CD4-positive, alpha-beta T cell (primary cell): Measurements from ENCODE around the gene HASPIN. TPM values are rescaled to one million over a fixed set of nuclear protein-coding genes. Genes with fewer than 3 reads are reported as not detected.
"Not testable (repeated sequence)": the region's sequence is repeated elsewhere in the genome, so short reads cannot be mapped to it uniquely, and the experiment has no call there.

Experiments
- ATAC-seq: fragments of 200-7000 bp; cut with Tn5 transposase; one replicate; pipeline ENCODE4 v1.10.0; 2022; ENCODE audit warnings: mild to moderate bottlenecking; ENCODE audit not compliant: poor library complexity
- CTCF ChIA-PET: fragments of 350-600 bp; sonication (Branson Sonifier 250); formaldehyde crosslinking; loops from one replicate; lab custom pipeline; 2021; ENCODE audit warnings: antibody characterized with exemption, inconsistent platforms; lab: Charles Lee
- POLR2A ChIA-PET: fragments of 350-600 bp; sonication (Branson Sonifier 250); formaldehyde crosslinking; loops from one replicate; lab custom pipeline; 2021; ENCODE audit warnings: antibody characterized with exemption, inconsistent platforms; lab: Charles Lee
- DNase-seq, 14 experiments: peaks; one replicate each; pipeline ENCODE4 v3.0.0-alpha.2; 2013 to 2020; ENCODE audit warnings: mixed read lengths in 2 of 14
- H3K27ac ChIP-seq, 2 donors: one replicate each; pipeline versions ENCODE4 v1.5.1 to v1.7.0; 2013; ENCODE audit warnings: low read length in 2 of 2, low read depth in 1 of 2, mild to moderate bottlenecking in 1 of 2
- H3K27me3 ChIP-seq, 2 experiments: 1 replicate in 1 of 2; 2 replicates in 1 of 2; pipeline versions ENCODE4 v1.6.1 to v1.7.0; 2013; ENCODE audit warnings: low read length in 2 of 2, control low read depth in 1 of 2, mild to moderate bottlenecking in 1 of 2, moderate library complexity in 1 of 2; ENCODE audit not compliant: insufficient read depth in 2 of 2, control insufficient read depth in 1 of 2
- H3K36me3 ChIP-seq: one replicate; pipeline ENCODE4 v1.6.1; 2013; ENCODE audit warnings: low read length, control low read depth; ENCODE audit not compliant: insufficient read depth
- H3K4me1 ChIP-seq: one replicate; pipeline ENCODE4 v1.6.1; 2013; ENCODE audit warnings: low read length, control low read depth; ENCODE audit not compliant: insufficient read depth
- H3K4me3 ChIP-seq: one replicate; pipeline ENCODE4 v1.5.1; 2013; ENCODE audit warnings: mild to moderate bottlenecking, low read length, moderate library complexity
- H3K9me3 ChIP-seq, 2 experiments: 1 replicate in 1 of 2; 2 replicates in 1 of 2; pipeline versions ENCODE4 v1.6.1 to v1.7.0; 2013; ENCODE audit warnings: low read length in 2 of 2, mild to moderate bottlenecking in 2 of 2, control low read depth in 1 of 2, moderate library complexity in 1 of 2; ENCODE audit not compliant: control insufficient read depth in 1 of 2, insufficient read depth in 1 of 2
- H3K27ac Mint-ChIP-seq: one replicate; pipeline ENCODE4 v1.8.0; 2020; ENCODE audit warnings: mixed read lengths
- H3K27me3 Mint-ChIP-seq: one replicate; pipeline ENCODE4 v1.8.0; 2021; ENCODE audit warnings: mixed read lengths
- H3K36me3 Mint-ChIP-seq: one replicate; pipeline ENCODE4 v1.8.0; 2021; ENCODE audit warnings: low read depth, mixed read lengths
- H3K4me1 Mint-ChIP-seq: one replicate; pipeline ENCODE4 v1.8.0; 2021; ENCODE audit warnings: low read depth, mixed read lengths
- H3K4me3 Mint-ChIP-seq: one replicate; pipeline ENCODE4 v1.8.0; 2020; ENCODE audit warnings: mild to moderate bottlenecking, mixed read lengths
- H3K9me3 Mint-ChIP-seq: one replicate; pipeline ENCODE4 v1.8.0; 2020; ENCODE audit warnings: mixed read lengths
- intact Hi-C, 2 experiments: fragments of 100-400 bp; cut with DNase I in 1 of 2; cut with micrococcal nuclease in 1 of 2; formaldehyde crosslinking; loops; one replicate each; pipeline versions ENCODE4 v1.15.1 to v1.9.0; 2023 to 2025; cut with DNase I, micrococcal nuclease
- total RNA-seq, 174 experiments: library from RNA in 2 of 174; stranded (reverse) in 2 of 174; gene quantifications; one replicate each; pipeline ENCODE4 v1.2.3 and lab custom pipeline; 2021 to 2026
- TF ChIP-seq, protein P1 (sequence below): fragments of 200-600 bp; IDR thresholded peaks from one replicate; pipeline ENCODE4 v1.8.0; 2022; ENCODE audit warnings: antibody characterized with exemption, mild to moderate bottlenecking

The HASPIN gene
- total RNA-seq, 2 experiments from 2014 or later = 0.22 to 0.25 TPM

- Mint-ChIP-seq H3K27me3 (no peaks in the 10 kb centered on the region), H3K9me3 (no peaks in the 10 kb centered on the region), H3K4me1 (peaks cover 45% of the 10 kb centered on the region), H3K4me3 (peak overlapping the region; percentile 89), H3K36me3 (peaks cover 41% of the 10 kb centered on the region), H3K27ac (peak overlapping the region; percentile 75)
- ATAC-seq = peak; percentile 22
- H3K27ac ChIP-seq = peak overlapping the region; percentile 57 to 64
- H3K9me3 ChIP-seq = no peaks in the 10 kb centered on the region
- peak in 1 of 14 experiments; percentile 17 for DNase-seq
- peak overlapping the region; percentile 94 for H3K4me3 ChIP-seq
- CTCF ChIA-PET = interaction anchor here (0.9 to 1.9 kb wide), 7 partner anchors 12 to 123 kb away, joined by 3 to 11 read pairs (median 5); partner anchors contain the start of genes NCBP3 and P2RX5
- peaks cover 12% of the 10 kb centered on the region for H3K36me3 ChIP-seq
- peaks cover 50% of the 10 kb centered on the region for H3K4me1 ChIP-seq
- intact Hi-C loops = loop anchor here (1.0 to 5.0 kb wide), 4 partner anchors 12 to 54 kb away; partner anchors contain the start of genes EMC6 (in 1 of the 2) and TAX1BP3 (in 1 of the 2)
- POLR2A ChIA-PET = interaction anchor here (0.6 to 5.4 kb wide), 11 partner anchors 11 to 1763 kb away, joined by 3 to 35 read pairs (median 3); partner anchors contain the start of genes ATP2A3, CTNS, DERL2 and MIS12
- TF ChIP-seq, protein P1, sequence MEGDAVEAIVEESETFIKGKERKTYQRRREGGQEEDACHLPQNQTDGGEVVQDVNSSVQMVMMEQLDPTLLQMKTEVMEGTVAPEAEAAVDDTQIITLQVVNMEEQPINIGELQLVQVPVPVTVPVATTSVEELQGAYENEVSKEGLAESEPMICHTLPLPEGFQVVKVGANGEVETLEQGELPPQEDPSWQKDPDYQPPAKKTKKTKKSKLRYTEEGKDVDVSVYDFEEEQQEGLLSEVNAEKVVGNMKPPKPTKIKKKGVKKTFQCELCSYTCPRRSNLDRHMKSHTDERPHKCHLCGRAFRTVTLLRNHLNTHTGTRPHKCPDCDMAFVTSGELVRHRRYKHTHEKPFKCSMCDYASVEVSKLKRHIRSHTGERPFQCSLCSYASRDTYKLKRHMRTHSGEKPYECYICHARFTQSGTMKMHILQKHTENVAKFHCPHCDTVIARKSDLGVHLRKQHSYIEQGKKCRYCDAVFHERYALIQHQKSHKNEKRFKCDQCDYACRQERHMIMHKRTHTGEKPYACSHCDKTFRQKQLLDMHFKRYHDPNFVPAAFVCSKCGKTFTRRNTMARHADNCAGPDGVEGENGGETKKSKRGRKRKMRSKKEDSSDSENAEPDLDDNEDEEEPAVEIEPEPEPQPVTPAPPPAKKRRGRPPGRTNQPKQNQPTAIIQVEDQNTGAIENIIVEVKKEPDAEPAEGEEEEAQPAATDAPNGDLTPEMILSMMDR = no peak
- no peaks in the 10 kb centered on the region for H3K27me3 ChIP-seq
Observed at GRCh38 chr17:3723188-3723555, 531 bp upstream of the HASPIN start.

DNA sequence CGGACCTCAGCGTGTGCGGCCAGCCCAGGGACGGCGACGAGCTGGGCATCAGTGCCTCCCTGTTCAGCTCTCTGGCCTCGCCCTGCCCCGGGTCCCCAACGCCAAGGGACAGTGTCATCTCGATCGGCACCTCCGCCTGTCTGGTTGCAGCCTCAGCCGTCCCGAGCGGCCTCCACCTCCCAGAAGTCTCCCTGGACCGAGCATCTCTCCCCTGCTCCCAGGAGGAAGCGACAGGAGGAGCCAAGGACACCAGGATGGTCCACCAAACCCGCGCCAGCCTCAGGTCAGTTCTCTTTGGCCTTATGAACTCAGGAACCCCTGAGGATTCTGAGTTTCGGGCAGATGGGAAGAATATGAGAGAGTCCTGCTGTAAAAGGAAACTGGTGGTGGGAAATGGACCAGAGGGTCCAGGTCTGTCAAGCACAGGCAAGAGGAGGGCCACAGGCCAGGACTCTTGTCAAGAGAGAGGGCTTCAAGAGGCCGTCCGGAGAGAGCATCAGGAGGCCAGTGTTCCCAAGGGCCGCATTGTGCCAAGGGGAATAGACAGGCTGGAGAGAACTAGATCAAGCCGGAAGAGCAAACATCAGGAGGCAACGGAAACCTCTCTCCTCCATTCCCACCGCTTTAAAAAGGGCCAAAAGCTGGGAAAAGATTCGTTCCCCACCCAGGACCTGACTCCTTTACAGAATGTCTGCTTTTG is 825 bp downstream of the HASPIN start:
- no peaks in the 10 kb centered on the region for H3K27me3 Mint-ChIP-seq
- ChIA-PET CTCF (interaction anchor here (1.9 kb wide), 1 partner anchor 13 kb away, joined by 11 read pairs; no protein-coding TSS in a partner anchor), POLR2A (interaction anchor here (1.2 to 5.4 kb wide), 4 partner anchors 13 to 121 kb away, joined by 6 to 35 read pairs (median 12); partner anchors contain the start of genes NCBP3 and P2RX5)
- H3K4me3 ChIP-seq = peak overlapping the region; percentile 94
- H3K27ac ChIP-seq = no peak overlapping the region
- H3K4me3 Mint-ChIP-seq = peak overlapping the region; percentile 89
- H3K36me3 Mint-ChIP-seq = peaks cover 29% of the 10 kb centered on the region
- H3K36me3 ChIP-seq = peaks cover under 1% of the 10 kb centered on the region
- H3K4me1 Mint-ChIP-seq = peaks cover 34% of the 10 kb centered on the region
- ATAC-seq (no peak), DNase-seq (no peak)
- no peaks in the 10 kb centered on the region for H3K9me3 Mint-ChIP-seq
- H3K27ac Mint-ChIP-seq = peak overlapping the region; percentile 9
- H3K27me3 ChIP-seq = no peaks in the 10 kb centered on the region
- intact Hi-C loops = loop anchor here in 1 of 2 experiments (5.0 kb wide), 1 partner anchor 42 kb away; no protein-coding TSS in a partner anchor
- TF ChIP-seq, protein P1 = no peak
- no peaks in the 10 kb centered on the region for H3K9me3 ChIP-seq
- H3K4me1 ChIP-seq = peaks cover 48% of the 10 kb centered on the region

- H3K4me3 Mint-ChIP-seq = no peak overlapping the region
- no peaks in the 10 kb centered on the region for H3K9me3 Mint-ChIP-seq
- peaks cover 25% of the 10 kb centered on the region for H3K4me1 ChIP-seq
- no peak overlapping the region for H3K4me3 ChIP-seq
- no peaks in the 10 kb centered on the region for H3K27me3 ChIP-seq
- DNase-seq (no peak), ATAC-seq (no peak)
- H3K27ac Mint-ChIP-seq = no peak overlapping the region
- no peak overlapping the region for H3K27ac ChIP-seq
- H3K4me1 Mint-ChIP-seq = peaks cover 12% of the 10 kb centered on the region
- POLR2A ChIA-PET = interaction anchor here (0.6 kb wide), 1 partner anchor 758 kb away, joined by 3 read pairs; no protein-coding TSS in a partner anchor
- no peaks in the 10 kb centered on the region for H3K9me3 ChIP-seq
- intact Hi-C loops = no loop called here
- peaks cover 15% of the 10 kb centered on the region for H3K36me3 Mint-ChIP-seq
- H3K36me3 ChIP-seq = no peaks in the 10 kb centered on the region
- no peaks in the 10 kb centered on the region for H3K27me3 Mint-ChIP-seq
- TF ChIP-seq, protein P1 = no peak
- CTCF ChIA-PET = interaction anchor here (0.7 to 2.0 kb wide), 5 partner anchors 10 to 119 kb away, joined by 3 to 10 read pairs (median 3); partner anchors contain the start of gene NCBP3
Observed at GRCh38 chr17:3727041-3727440, 3.3 kb downstream of the HASPIN start.

DNA sequence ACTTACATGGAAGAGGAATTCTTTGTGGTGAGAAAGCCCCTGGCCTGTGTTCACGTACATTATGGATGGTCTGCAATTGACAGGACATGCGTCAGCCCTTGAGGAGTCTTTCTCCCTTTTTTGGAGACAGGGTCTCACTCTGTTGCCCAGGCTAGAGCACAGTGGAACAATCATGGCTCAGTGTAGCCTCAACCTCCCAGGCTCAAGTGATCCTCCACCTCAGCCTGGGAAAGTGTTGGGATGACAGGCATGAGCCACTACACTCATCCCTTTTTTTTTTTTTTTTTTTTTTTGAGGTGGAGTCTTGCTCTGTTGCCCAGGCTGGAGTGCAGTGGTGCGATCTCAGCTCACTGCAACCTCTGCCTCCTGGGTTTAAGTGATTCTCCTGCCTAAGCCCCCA is 4.4 kb downstream of the HASPIN start:
- H3K4me3 ChIP-seq, H3K9me3 Mint-ChIP-seq, H3K27ac ChIP-seq, H3K27me3 ChIP-seq, POLR2A ChIA-PET, H3K4me1 Mint-ChIP-seq, H3K4me3 Mint-ChIP-seq, H3K36me3 Mint-ChIP-seq, H3K9me3 ChIP-seq, H3K27me3 Mint-ChIP-seq, DNase-seq, ATAC-seq, intact Hi-C loops, H3K27ac Mint-ChIP-seq, H3K36me3 ChIP-seq: not testable (repeated sequence)
- H3K4me1 ChIP-seq = peaks cover 15% of the 10 kb centered on the region
- CTCF ChIA-PET = interaction anchor here (1.3 to 1.6 kb wide), 4 partner anchors 10 to 118 kb away, joined by 3 to 4 read pairs (median 4); partner anchors contain the start of gene NCBP3
